Measurements from ENCODE around the gene GCGR.

GRCh38 chr17:81805707-81806460 lies 1.9 kb downstream of the GCGR start:
- no peak for TF ChIP-seq CTCF (conservative IDR thresholded peaks at IDR 0.05; ENCODE audit: low read length)
- no peak for TF ChIP-seq EZH2phosphoT487 (IDR thresholded peaks at IDR 0.05; ENCODE audit: borderline replicate concordance, low read depth, low read length)

Data from OCI-LY7 (cell line).